ENCODE data around the gene LRRC36.

The LRRC36 gene

GRCh38 chr16:67390816-67391423 is 64.3 kb downstream of the LRRC36 start:
- DNase-seq (ENCODE audit: low read depth, low spot score): no peak

- DNase-seq (ENCODE audit: low read depth, low spot score): no peak
Measured at GRCh38 chr16:67391424-67392300, 65.0 kb downstream of the LRRC36 start.

- DNase-seq (ENCODE audit: low read depth, low spot score): no peak
Measured at GRCh38 chr16:67392301-67393059, 65.9 kb downstream of the LRRC36 start.

- DNase-seq (ENCODE audit: low read depth, low spot score): no peak
Measured at GRCh38 chr16:67393111-67393787, 66.6 kb downstream of the LRRC36 start, which contains the start of gene TPPP3. Gene TPPP3 (minus strand): TSS chr16:67393498. CDS start chr16:67391111, 2,387 bp downstream.

GRCh38 chr16:67393788-67394154 is 67.2 kb downstream of the LRRC36 start:
- no peak for DNase-seq (ENCODE audit: low read depth, low spot score)

- no peak for DNase-seq (ENCODE audit: low read depth, low spot score)
Measured at GRCh38 chr16:67394155-67395104, 67.8 kb downstream of the LRRC36 start.

- DNase-seq (ENCODE audit: low read depth, low spot score): no peak
Measured at GRCh38 chr16:67395105-67395457, 68.5 kb downstream of the LRRC36 start.

GRCh38 chr16:67395458-67396158 is 69.0 kb downstream of the LRRC36 start:
- DNase-seq (ENCODE audit: low read depth, low spot score): no peak

GRCh38 chr16:67396159-67397035 is 69.8 kb downstream of the LRRC36 start:
- no peak for DNase-seq (ENCODE audit: low read depth, low spot score)

GRCh38 chr16:67397036-67397801 is 70.6 kb downstream of the LRRC36 start:
- no peak for DNase-seq (ENCODE audit: low read depth, low spot score)

GRCh38 chr16:67397812-67398545 is 71.4 kb downstream of the LRRC36 start:
- no peak for DNase-seq (ENCODE audit: low read depth, low spot score)

- DNase-seq (ENCODE audit: low read depth, low spot score): no peak
Measured at GRCh38 chr16:67398546-67399217, 72.1 kb downstream of the LRRC36 start.

- no peak for DNase-seq (ENCODE audit: low read depth, low spot score)
Measured at GRCh38 chr16:67399218-67399733, 72.7 kb downstream of the LRRC36 start.

- no peak for DNase-seq (ENCODE audit: low read depth, low spot score)
Measured at GRCh38 chr16:67399749-67400704, 73.4 kb downstream of the LRRC36 start.

- no peak for DNase-seq (ENCODE audit: low read depth, low spot score)
Measured at GRCh38 chr16:67400901-67401300, 74.3 kb downstream of the LRRC36 start.
